Osteoblast (primary cell): Measurements from ENCODE around the gene FASTKD3. TPM values are rescaled to one million over a fixed set of nuclear protein-coding genes. Genes with fewer than 3 reads are reported as not detected.
A peak's percentile ranks its signal among the peaks of the same experiment; 100 is the strongest.

Source experiments
- DNase-seq: peaks from one replicate; pipeline ENCODE4 v3.0.0; 2011; ENCODE audit warnings: low spot score, mixed read lengths; ENCODE audit not compliant: insufficient read length; ENCODE audit errors: missing footprints
- H2AFZ ChIP-seq: 2 replicates; pipeline ENCODE4 v1.6.0; 2011; ENCODE audit warnings: mild to moderate bottlenecking, low read length
- H3K27ac ChIP-seq: 2 replicates; pipeline ENCODE4 v1.5.1; 2011; ENCODE audit warnings: mild to moderate bottlenecking, low read depth, low read length, moderate library complexity
- H3K27me3 ChIP-seq: 2 replicates; pipeline ENCODE4 v1.6.0; 2012; ENCODE audit warnings: mild to moderate bottlenecking, control low read depth, inconsistent platforms, low read length, moderate library complexity; ENCODE audit not compliant: insufficient read depth
- H3K36me3 ChIP-seq: 2 replicates; pipeline ENCODE4 v1.5.1; 2011; ENCODE audit warnings: mild to moderate bottlenecking, low read length, control low read depth, moderate library complexity; ENCODE audit not compliant: insufficient read depth
- H3K4me1 ChIP-seq: 2 replicates; pipeline ENCODE4 v1.5.1; 2011; ENCODE audit warnings: mild to moderate bottlenecking, low read length, control low read depth, moderate library complexity; ENCODE audit not compliant: insufficient read depth
- H3K4me2 ChIP-seq: 2 replicates; pipeline ENCODE4 v1.6.0; 2011; ENCODE audit warnings: mild to moderate bottlenecking, low read length; ENCODE audit not compliant: insufficient read depth
- H3K4me3 ChIP-seq: fragments of 200-600 bp; sonication (generic); 3 replicates; pipeline ENCODE4 v1.5.1; 2012; ENCODE audit warnings: mild to moderate bottlenecking, low read length, inconsistent platforms; ENCODE audit not compliant: insufficient read depth
- H3K79me2 ChIP-seq: 2 replicates; pipeline ENCODE4 v1.6.0; 2012; ENCODE audit warnings: mild to moderate bottlenecking, low read length, control low read depth, inconsistent platforms; ENCODE audit not compliant: insufficient read depth
- H3K9me3 ChIP-seq: 2 replicates; pipeline ENCODE4 v1.5.1; 2011; ENCODE audit warnings: low read depth, low read length, control low read depth
- H4K20me1 ChIP-seq: 2 replicates; pipeline ENCODE4 v1.6.0; 2012; ENCODE audit warnings: mild to moderate bottlenecking, low read length, control low read depth; ENCODE audit not compliant: insufficient read depth
- total RNA-seq: library from RNA; depleted of rRNA; stranded (reverse); fragments of >200 nt; gene quantifications from 2 replicates; pipeline ENCODE4 v1.2.3, GENCODE V29; 2012
- TF ChIP-seq, protein P1 (sequence below): IDR thresholded peaks from 2 replicates; pipeline ENCODE4 v1.5.1; 2011; ENCODE audit warnings: mild to moderate bottlenecking, low read depth, low read length, moderate library complexity; ENCODE audit errors: extremely low read depth

FASTKD3 gene
- total RNA-seq, 1 donor, result 10.9 TPM

DNA sequence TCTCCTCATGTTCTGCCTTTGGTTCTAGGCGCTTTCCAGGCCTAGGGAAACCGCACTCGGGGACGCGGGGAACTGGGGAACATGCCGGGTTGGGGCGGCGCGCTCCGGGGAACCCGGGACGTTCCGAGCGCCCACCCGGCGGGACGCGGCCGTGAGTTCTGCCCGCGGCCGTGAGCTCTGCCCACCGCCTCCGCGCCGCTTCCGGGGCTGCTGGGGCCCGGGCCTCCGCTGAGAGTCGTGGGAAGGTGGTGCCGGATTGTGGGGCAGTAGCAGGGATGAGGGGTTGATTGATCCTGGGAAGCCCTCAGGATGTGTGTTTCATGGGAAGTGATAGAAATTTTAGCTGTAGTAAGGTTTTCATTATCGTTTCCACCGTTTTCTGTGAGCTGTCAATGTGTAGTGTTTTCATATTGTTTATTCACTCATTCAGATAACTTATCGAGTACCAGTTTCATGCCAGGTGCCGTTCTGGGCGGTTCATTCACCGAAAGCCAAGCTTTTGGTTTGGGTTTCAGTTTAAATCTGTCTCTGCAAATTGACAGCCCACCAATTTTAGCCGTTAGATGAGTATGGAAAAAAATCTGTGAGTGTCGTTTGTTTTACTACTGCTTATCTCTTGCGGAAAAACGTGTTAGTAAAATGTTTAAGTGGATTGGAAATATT lies 774 bp upstream of the FASTKD3 start:
- H3K79me2 ChIP-seq, result peaks cover 89% of the 10 kb centered on the region
- DNase-seq, result peak; percentile 62
- peaks cover 9% of the 10 kb centered on the region for H3K36me3 ChIP-seq
- peak overlapping the region; percentile 78 for H2AFZ ChIP-seq
- peaks cover 11% of the 10 kb centered on the region for H4K20me1 ChIP-seq
- H3K4me3 ChIP-seq, result peak overlapping the region; percentile 89
- TF ChIP-seq, protein P1, sequence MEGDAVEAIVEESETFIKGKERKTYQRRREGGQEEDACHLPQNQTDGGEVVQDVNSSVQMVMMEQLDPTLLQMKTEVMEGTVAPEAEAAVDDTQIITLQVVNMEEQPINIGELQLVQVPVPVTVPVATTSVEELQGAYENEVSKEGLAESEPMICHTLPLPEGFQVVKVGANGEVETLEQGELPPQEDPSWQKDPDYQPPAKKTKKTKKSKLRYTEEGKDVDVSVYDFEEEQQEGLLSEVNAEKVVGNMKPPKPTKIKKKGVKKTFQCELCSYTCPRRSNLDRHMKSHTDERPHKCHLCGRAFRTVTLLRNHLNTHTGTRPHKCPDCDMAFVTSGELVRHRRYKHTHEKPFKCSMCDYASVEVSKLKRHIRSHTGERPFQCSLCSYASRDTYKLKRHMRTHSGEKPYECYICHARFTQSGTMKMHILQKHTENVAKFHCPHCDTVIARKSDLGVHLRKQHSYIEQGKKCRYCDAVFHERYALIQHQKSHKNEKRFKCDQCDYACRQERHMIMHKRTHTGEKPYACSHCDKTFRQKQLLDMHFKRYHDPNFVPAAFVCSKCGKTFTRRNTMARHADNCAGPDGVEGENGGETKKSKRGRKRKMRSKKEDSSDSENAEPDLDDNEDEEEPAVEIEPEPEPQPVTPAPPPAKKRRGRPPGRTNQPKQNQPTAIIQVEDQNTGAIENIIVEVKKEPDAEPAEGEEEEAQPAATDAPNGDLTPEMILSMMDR, result no peak
- peak overlapping the region; percentile 97 for H3K4me2 ChIP-seq
- peaks cover 17% of the 10 kb centered on the region for H3K4me1 ChIP-seq
- no peaks in the 10 kb centered on the region for H3K27me3 ChIP-seq
- peak overlapping the region; percentile 78 for H3K27ac ChIP-seq
- H3K9me3 ChIP-seq, result no peaks in the 10 kb centered on the region

GRCh38 chr5:7868427-7868772 lies 431 bp downstream of the FASTKD3 start:
- Histone ChIP-seq H3K4me2 (peak overlapping the region; percentile 90), H3K36me3 (peaks cover 6% of the 10 kb centered on the region)
- peak; percentile 72 for DNase-seq

DNA sequence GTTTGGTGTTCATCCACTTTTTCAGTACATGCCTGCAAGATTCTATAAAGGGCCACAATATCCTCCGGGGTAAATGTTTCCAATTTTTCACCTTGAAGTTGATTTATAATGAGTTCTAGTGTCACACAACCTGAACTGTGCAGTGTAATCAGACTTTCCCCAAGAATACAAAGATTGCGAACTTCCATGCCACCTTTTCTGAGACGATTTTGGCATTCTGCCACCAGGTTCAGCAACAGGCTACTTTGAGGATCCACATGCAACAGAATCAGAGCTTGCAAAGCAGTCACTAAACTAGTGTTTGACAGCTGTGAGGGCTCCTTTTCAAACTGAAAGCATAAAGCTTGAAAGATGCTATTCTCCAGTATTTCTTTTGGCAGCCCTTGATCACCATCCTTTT lies 1.6 kb downstream of the FASTKD3 start:
- TF ChIP-seq, protein P1, result no peak
- Histone ChIP-seq H4K20me1 (peaks cover 11% of the 10 kb centered on the region), H3K4me3 (no peak overlapping the region), H3K27ac (no peak overlapping the region), H3K4me1 (peaks cover 17% of the 10 kb centered on the region), H3K4me2 (peak overlapping the region; percentile 90), H2AFZ (no peak overlapping the region), H3K27me3 (no peaks in the 10 kb centered on the region), H3K36me3 (peaks cover 11% of the 10 kb centered on the region), H3K9me3 (no peaks in the 10 kb centered on the region), H3K79me2 (peaks cover 67% of the 10 kb centered on the region)
- no peak for DNase-seq

More at GRCh38 chr5:7868427-7868772, 431 bp downstream of the FASTKD3 start:
- H2AFZ ChIP-seq, result peak overlapping the region; percentile 88
- H3K4me3 ChIP-seq, result peak overlapping the region; percentile 89
- peaks cover 78% of the 10 kb centered on the region for H3K79me2 ChIP-seq
- peaks cover 11% of the 10 kb centered on the region for H4K20me1 ChIP-seq
- TF ChIP-seq, protein P1, result no peak
- H3K27ac ChIP-seq, result peak overlapping the region; percentile 78
- no peaks in the 10 kb centered on the region for H3K27me3 ChIP-seq
- H3K9me3 ChIP-seq, result no peaks in the 10 kb centered on the region
- H3K4me1 ChIP-seq, result peaks cover 17% of the 10 kb centered on the region

- H3K4me3 ChIP-seq, result no peak overlapping the region
- no peak overlapping the region for H3K4me2 ChIP-seq
- H3K4me1 ChIP-seq, result peaks cover 17% of the 10 kb centered on the region
- peaks cover 11% of the 10 kb centered on the region for H4K20me1 ChIP-seq
- no peak overlapping the region for H3K27ac ChIP-seq
- H3K79me2 ChIP-seq, result peaks cover 56% of the 10 kb centered on the region
- no peaks in the 10 kb centered on the region for H3K9me3 ChIP-seq
- TF ChIP-seq, protein P1, result no peak
- no peak for DNase-seq
- no peak overlapping the region for H2AFZ ChIP-seq
- H3K27me3 ChIP-seq, result no peaks in the 10 kb centered on the region
- H3K36me3 ChIP-seq, result peaks cover 19% of the 10 kb centered on the region
These were observed 2.6 kb downstream of the FASTKD3 start for GRCh38 chr5:7866196-7866595.
